SK-N-MC (cell line): ENCODE data around the gene UBA3.

Source experiments
- EZH2 ChIP-seq: fragments of 200-600 bp; sonication (generic); IDR thresholded peaks from one replicate; pipeline ENCODE4 v1.6.1; 2017; ENCODE audit warnings: antibody characterized with exemption
- FOXP2 ChIP-seq: optimal IDR thresholded peaks from 2 replicates; pipeline ENCODE3; 2011; ENCODE audit warnings: mild to moderate bottlenecking, moderate library complexity; ENCODE audit not compliant: insufficient read depth; ENCODE audit errors: extremely low read length, control extremely low read depth
- POLR2AphosphoS5 ChIP-seq: IDR thresholded peaks from 2 replicates; pipeline ENCODE4 v1.6.1; 2012; ENCODE audit warnings: mild to moderate bottlenecking, low read depth, low read length, borderline replicate concordance

- TF ChIP-seq POLR2AphosphoS5 (no peak), EZH2 (no peak), FOXP2 (no peak)
Measured at GRCh38 chr3:69108811-69109210, 28.6 kb upstream of the UBA3 start.
